ENCODE measurements around the gene MYEF2.

The MYEF2 gene

GRCh38 chr15:48087844-48088243, 90.3 kb downstream of the MYEF2 start:
- no peak for DNase-seq (ENCODE audit: low spot score)

- DNase-seq (ENCODE audit: low spot score), result no peak
Measured at GRCh38 chr15:48086576-48086975, 91.5 kb downstream of the MYEF2 start.

- DNase-seq (ENCODE audit: low spot score), result no peak
Measured at GRCh38 chr15:48086133-48086532, 92.0 kb downstream of the MYEF2 start.

- DNase-seq (ENCODE audit: low spot score), result no peak
Measured at GRCh38 chr15:48085591-48085930, 92.5 kb downstream of the MYEF2 start.

GRCh38 chr15:48084759-48085590, 93.1 kb downstream of the MYEF2 start:
- peak; percentile 16 for DNase-seq (ENCODE audit: low spot score)

Data from kidney capillary endothelial cell (primary cell).